Thyroid gland (tissue), 4 donors: ENCODE data around the gene KSR1. TPM values are rescaled to one million over a fixed set of nuclear protein-coding genes. Genes with fewer than 3 reads are reported as not detected.

ENCODE experiments used
- DNase-seq, 2 donors: peaks; one replicate each; pipeline ENCODE4 v3.0.0-alpha.2; 2019
- H3K27ac ChIP-seq, 3 donors: fragments of 200-600 bp; sonication (generic); 1 replicate in 2 of 3; 2 replicates in 1 of 3; pipeline ENCODE4 v1.5.1; 2016 to 2019; ENCODE audit warnings: mild to moderate bottlenecking in 1 of 3, moderate library complexity in 1 of 3
- H3K27me3 ChIP-seq: fragments of 200-600 bp; sonication (generic); one replicate; pipeline ENCODE4 v1.5.1; 2019
- H3K36me3 ChIP-seq, 2 donors: fragments of 200-600 bp; sonication (generic); one replicate each; pipeline ENCODE4 v1.5.1; 2016 to 2019
- H3K4me1 ChIP-seq, 2 donors: fragments of 200-600 bp; sonication (generic); one replicate each; pipeline ENCODE4 v1.5.1; 2017 to 2019
- H3K4me3 ChIP-seq, 3 donors: fragments of 200-600 bp; sonication (generic); replicated peaks in 1 of 3; 1 replicate in 2 of 3; 2 replicates in 1 of 3; pipeline ENCODE4 v1.5.1; 2016; ENCODE audit warnings: mild to moderate bottlenecking in 1 of 3
- H3K9me3 ChIP-seq: fragments of 200-600 bp; sonication (generic); one replicate; pipeline ENCODE4 v1.5.1; 2017
- CTCF ChIP-seq, 6 experiments: fragments of 200-600 bp in 3 of 6; fragments of 450-650 bp in 3 of 6; sonication (generic) in 3 of 6; IDR thresholded peaks; one replicate each; pipeline ENCODE4 v1.5.1; 2016 to 2019; ENCODE audit warnings: antibody characterized with exemption in 6 of 6, mild to moderate bottlenecking in 2 of 6, inconsistent platforms in 1 of 6, moderate library complexity in 1 of 6
- POLR2A ChIP-seq, 2 donors: fragments of 450-650 bp; IDR thresholded peaks; one replicate each; pipeline ENCODE4 v1.6.1; 2017; ENCODE audit warnings: antibody characterized with exemption in 2 of 2, mild to moderate bottlenecking in 2 of 2, moderate library complexity in 1 of 2
- WGBS, 2 donors: methylation state at CpG; one replicate each; pipeline ENCODE4 v1.1.5; 2017; 5-methylcytosine and 5-hydroxymethylcytosine counted together
- intact Hi-C: fragments of 100-400 bp; cut with DNase I; formaldehyde crosslinking; loops from one replicate; pipeline ENCODE4 v1.15.1; 2023
- total RNA-seq, 4 donors: library from RNA; depleted of rRNA; stranded (reverse); fragments of >200 nt; gene quantifications; one replicate each; pipeline ENCODE4 v1.2.3, GENCODE V29; 2016

KSR1 gene
- total RNA-seq, 4 donors from 2014 or later: 35.9 to 75.5 (median 67.7) TPM

- TF ChIP-seq CTCF (IDR thresholded peaks at IDR 0.05) (no peak), POLR2A (IDR thresholded peaks at IDR 0.05) (no peak)
- Histone ChIP-seq H3K27me3 (no peaks in the 10 kb centered on the region), H3K36me3 (no peaks in the 10 kb centered on the region), H3K4me1 (peaks cover 38 to 72% of the 10 kb centered on the region in 2 donors), H3K9me3 (no peaks in the 10 kb centered on the region), H3K4me3 (no peak overlapping the region), H3K27ac (peak overlapping the region in 2 of 3 donors; percentile 36 to 52)
- intact Hi-C loops: no loop called here
- DNase-seq: peak in 1 of 2 donors; percentile 49
- 55 to 65% methylated on average over 5 to 7 of the region's 7 CpGs for WGBS, 2 donors
Measured at GRCh38 chr17:27535975-27536374, 79.7 kb downstream of the KSR1 start.

GRCh38 chr17:27536781-27537180, 80.5 kb downstream of the KSR1 start:
- H3K36me3 ChIP-seq: no peaks in the 10 kb centered on the region
- H3K4me1 ChIP-seq: peaks cover 38 to 72% of the 10 kb centered on the region in 2 donors
- peak overlapping the region in 1 of 3 donors; percentile 52 for H3K27ac ChIP-seq
- no peaks in the 10 kb centered on the region for H3K27me3 ChIP-seq
- no peaks in the 10 kb centered on the region for H3K9me3 ChIP-seq
- 92 to 97% methylated on average over 3 of the region's 3 CpGs for WGBS, 2 donors
- no peak overlapping the region for H3K4me3 ChIP-seq
- intact Hi-C loops: no loop called here
- no peak for DNase-seq
- no peak for TF ChIP-seq POLR2A (IDR thresholded peaks at IDR 0.05)
- no peak for TF ChIP-seq CTCF (IDR thresholded peaks at IDR 0.05)

- intact Hi-C loops: no loop called here
Measured at GRCh38 chr17:27538156-27538955, 82.1 kb downstream of the KSR1 start.

GRCh38 chr17:27539152-27539551, 82.9 kb downstream of the KSR1 start:
- H3K27ac ChIP-seq: peak overlapping the region in 2 of 3 donors; percentile 74 to 92

More at GRCh38 chr17:27538156-27538955, 82.1 kb downstream of the KSR1 start:
- Histone ChIP-seq H3K27ac (peak overlapping the region in 2 of 3 donors; percentile 74 to 92), H3K4me1 (peaks cover 43 to 77% of the 10 kb centered on the region in 2 donors), H3K4me3 (no peak overlapping the region), H3K9me3 (no peaks in the 10 kb centered on the region), H3K27me3 (no peaks in the 10 kb centered on the region), H3K36me3 (no peaks in the 10 kb centered on the region)
- TF ChIP-seq CTCF (IDR thresholded peaks at IDR 0.05) (no peak), POLR2A (IDR thresholded peaks at IDR 0.05) (no peak)
- 88 to 96% methylated on average over 10 to 11 of the region's 11 CpGs for WGBS, 2 donors
- no peak for DNase-seq

More at GRCh38 chr17:27539152-27539551, 82.9 kb downstream of the KSR1 start:
- Histone ChIP-seq H3K36me3 (no peaks in the 10 kb centered on the region), H3K4me3 (no peak overlapping the region), H3K27me3 (no peaks in the 10 kb centered on the region), H3K9me3 (no peaks in the 10 kb centered on the region), H3K4me1 (peaks cover 43 to 72% of the 10 kb centered on the region in 2 donors)
- TF ChIP-seq CTCF (IDR thresholded peaks at IDR 0.05): no peak
- intact Hi-C loops: no loop called here
- WGBS, 2 donors: 96 to 100% methylated on average over 7 to 8 of the region's 8 CpGs
- DNase-seq: no peak
